Testis (tissue), 2 donors: Measurements from ENCODE around the gene ADRM1.

Source experiments
- CTCF ChIP-seq, 3 experiments: fragments of 450-650 bp in 2 of 3; fragments of 200-600 bp in 1 of 3; sonication (generic) in 1 of 3; IDR thresholded peaks; one replicate each; pipeline ENCODE4 v1.5.1; 2016 to 2019; ENCODE audit warnings: antibody characterized with exemption in 3 of 3, mild to moderate bottlenecking in 2 of 3, moderate library complexity in 1 of 3
- POLR2A ChIP-seq: fragments of 450-650 bp; IDR thresholded peaks from one replicate; pipeline ENCODE4 v1.6.1; 2017; ENCODE audit warnings: antibody characterized with exemption, mild to moderate bottlenecking, moderate library complexity

- no peak for TF ChIP-seq CTCF (IDR thresholded peaks at IDR 0.05)
- no peak for TF ChIP-seq POLR2A
Measured at GRCh38 chr20:62307226-62308101, 4.7 kb downstream of the ADRM1 start.
